Stomach (tissue), 4 donors: ENCODE measurements around the gene PLCB1.

Experiments used
- EP300 ChIP-seq: sonication (generic); formaldehyde crosslinking; IDR thresholded peaks from one replicate; pipeline ENCODE4 v1.6.1; 2017; ENCODE audit warnings: antibody characterized with exemption
- POLR2A ChIP-seq, 4 donors: fragments of 450-650 bp; IDR thresholded peaks; one replicate each; pipeline ENCODE4 v1.6.1; 2016; ENCODE audit warnings: antibody characterized with exemption in 4 of 4, control low read depth in 2 of 4, mild to moderate bottlenecking in 1 of 4, moderate library complexity in 1 of 4
- POLR2AphosphoS5 ChIP-seq, 3 donors: sonication (generic); formaldehyde crosslinking; IDR thresholded peaks; one replicate each; pipeline ENCODE4 v1.6.1; 2016; ENCODE audit warnings: antibody characterized with exemption in 3 of 3
- TF ChIP-seq, protein P1 (sequence below), 7 experiments: fragments of 450-650 bp in 4 of 7; fragments of 200-600 bp in 3 of 7; sonication (generic) in 3 of 7; IDR thresholded peaks; one replicate each; pipeline ENCODE4 v1.5.1; 2016 to 2019; ENCODE audit warnings: antibody characterized with exemption in 7 of 7, control low read depth in 2 of 7, mild to moderate bottlenecking in 1 of 7

DNA sequence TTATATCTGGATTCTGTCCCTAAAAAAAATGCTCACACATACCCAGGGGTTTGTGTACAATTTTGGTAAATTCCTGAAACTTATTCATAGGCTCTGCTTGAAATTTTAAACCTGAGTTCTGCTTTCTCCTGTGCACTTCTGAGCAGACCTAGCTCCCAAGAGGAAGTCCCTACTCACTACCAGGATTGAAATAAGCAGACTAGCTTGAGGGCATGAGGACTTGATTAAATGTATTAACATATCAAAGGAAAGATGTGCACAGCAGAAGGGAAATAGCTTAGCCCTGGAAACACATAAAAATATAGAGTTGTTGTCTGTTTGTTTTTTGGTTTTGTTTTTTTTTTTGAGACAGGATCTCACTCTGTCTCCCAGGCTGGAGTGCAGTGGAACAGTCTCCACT lies 785.0 kb downstream of the PLCB1 start:
- TF ChIP-seq, protein P1, sequence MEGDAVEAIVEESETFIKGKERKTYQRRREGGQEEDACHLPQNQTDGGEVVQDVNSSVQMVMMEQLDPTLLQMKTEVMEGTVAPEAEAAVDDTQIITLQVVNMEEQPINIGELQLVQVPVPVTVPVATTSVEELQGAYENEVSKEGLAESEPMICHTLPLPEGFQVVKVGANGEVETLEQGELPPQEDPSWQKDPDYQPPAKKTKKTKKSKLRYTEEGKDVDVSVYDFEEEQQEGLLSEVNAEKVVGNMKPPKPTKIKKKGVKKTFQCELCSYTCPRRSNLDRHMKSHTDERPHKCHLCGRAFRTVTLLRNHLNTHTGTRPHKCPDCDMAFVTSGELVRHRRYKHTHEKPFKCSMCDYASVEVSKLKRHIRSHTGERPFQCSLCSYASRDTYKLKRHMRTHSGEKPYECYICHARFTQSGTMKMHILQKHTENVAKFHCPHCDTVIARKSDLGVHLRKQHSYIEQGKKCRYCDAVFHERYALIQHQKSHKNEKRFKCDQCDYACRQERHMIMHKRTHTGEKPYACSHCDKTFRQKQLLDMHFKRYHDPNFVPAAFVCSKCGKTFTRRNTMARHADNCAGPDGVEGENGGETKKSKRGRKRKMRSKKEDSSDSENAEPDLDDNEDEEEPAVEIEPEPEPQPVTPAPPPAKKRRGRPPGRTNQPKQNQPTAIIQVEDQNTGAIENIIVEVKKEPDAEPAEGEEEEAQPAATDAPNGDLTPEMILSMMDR (IDR thresholded peaks at IDR 0.05): no peak
- TF ChIP-seq POLR2A (IDR thresholded peaks at IDR 0.05) (no peak), POLR2AphosphoS5 (IDR thresholded peaks at IDR 0.05) (no peak), EP300 (no peak)
